SH-SY5Y (cell line): ENCODE data around the gene TNFRSF19.

Experiments
- GATA2 ChIP-seq: IDR thresholded peaks from 2 replicates; pipeline ENCODE4 v1.6.1; 2011; ENCODE audit warnings: mild to moderate bottlenecking, low read depth, low read length
- GATA3 ChIP-seq: IDR thresholded peaks from 2 replicates; pipeline ENCODE4 v1.6.1; 2011; ENCODE audit warnings: low read depth, mild to moderate bottlenecking, low read length, moderate library complexity

DNA sequence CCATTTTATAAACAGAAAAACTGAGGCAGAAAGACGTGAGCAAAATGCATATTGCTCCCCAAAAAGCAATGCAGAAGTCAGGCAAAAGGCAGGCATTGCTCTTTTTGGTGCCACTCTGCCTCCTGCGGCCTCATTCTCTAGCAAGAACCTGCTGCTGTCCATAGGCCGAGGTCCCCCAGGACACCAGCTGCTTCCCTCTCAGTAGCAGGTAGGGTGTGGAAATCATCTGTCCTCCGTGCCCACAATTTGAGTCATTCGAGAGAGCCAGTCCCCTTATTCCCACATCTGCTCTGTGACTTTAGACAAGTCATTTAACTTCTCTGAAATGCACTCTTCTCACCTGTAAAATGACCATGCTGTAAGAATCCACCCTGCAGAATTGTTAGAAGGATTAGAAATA is 50.0 kb downstream of the TNFRSF19 start:
- no peak for TF ChIP-seq GATA3
- TF ChIP-seq GATA2, result no peak
